Ascending aorta (tissue), 2 donors: ENCODE results near the gene BARHL2. TPM values are rescaled to one million over a fixed set of nuclear protein-coding genes. Genes with fewer than 3 reads are reported as not detected.

Experiments used
- DNase-seq, 2 donors: peaks; one replicate each; pipeline ENCODE4 v3.0.0-alpha.2; 2019; ENCODE audit warnings: low spot score in 2 of 2
- H3K27ac ChIP-seq, 2 donors: fragments of 200-600 bp; sonication (generic); one replicate each; pipeline ENCODE4 v1.5.1; 2016 to 2017; ENCODE audit warnings: mild to moderate bottlenecking in 1 of 2
- H3K27me3 ChIP-seq: fragments of 200-600 bp; sonication (generic); one replicate; pipeline ENCODE4 v1.5.1; 2017
- H3K36me3 ChIP-seq, 2 donors: fragments of 200-600 bp; sonication (generic); one replicate each; pipeline ENCODE4 v1.5.1; 2016
- H3K4me1 ChIP-seq, 2 donors: fragments of 200-600 bp; sonication (generic); one replicate each; pipeline ENCODE4 v1.5.1; 2016 to 2017; ENCODE audit warnings: mild to moderate bottlenecking in 1 of 2
- H3K4me3 ChIP-seq, 2 donors: fragments of 200-600 bp; sonication (generic); one replicate each; pipeline ENCODE4 v1.5.1; 2016 to 2017; ENCODE audit warnings: mild to moderate bottlenecking in 1 of 2
- H3K9me3 ChIP-seq, 2 donors: fragments of 200-600 bp; sonication (generic); one replicate each; pipeline ENCODE4 v1.5.1; 2016
- CTCF ChIP-seq, 3 experiments: fragments of 200-600 bp in 2 of 3; fragments of 450-650 bp in 1 of 3; sonication (generic) in 2 of 3; IDR thresholded peaks; one replicate each; pipeline ENCODE4 v1.5.1; 2016 to 2019; ENCODE audit warnings: antibody characterized with exemption in 3 of 3, mild to moderate bottlenecking in 1 of 3, moderate library complexity in 1 of 3
- intact Hi-C: fragments of 100-400 bp; cut with DNase I; formaldehyde crosslinking; loops from one replicate; pipeline ENCODE4 v1.15.1; 2023
- total RNA-seq: library from RNA; depleted of rRNA; stranded (reverse); fragments of >200 nt; gene quantifications from one replicate; pipeline ENCODE4 v1.1.0, GENCODE V29; 2016

The BARHL2 gene
- total RNA-seq, 1 donor from 2014 or later = not detected

GRCh38 chr1:90707363-90707710, 9.8 kb downstream of the BARHL2 start:
- H3K4me3 ChIP-seq = peak overlapping the region; percentile 41 to 48
- H3K27me3 ChIP-seq = peaks cover 31% of the 10 kb centered on the region
- H3K36me3 ChIP-seq = no peaks in the 10 kb centered on the region
- H3K4me1 ChIP-seq = peaks cover 6 to 14% of the 10 kb centered on the region in 2 donors
- no peak for TF ChIP-seq CTCF (IDR thresholded peaks at IDR 0.05)
- no peak for DNase-seq
- H3K27ac ChIP-seq = no peak overlapping the region
- intact Hi-C loops = no loop called here
- H3K9me3 ChIP-seq = no peaks in the 10 kb centered on the region

- H3K27ac ChIP-seq = no peak overlapping the region
- no peaks in the 10 kb centered on the region for H3K36me3 ChIP-seq
- peak overlapping the region; percentile 41 to 48 for H3K4me3 ChIP-seq
- no peak for TF ChIP-seq CTCF (IDR thresholded peaks at IDR 0.05)
- H3K27me3 ChIP-seq = peaks cover 26% of the 10 kb centered on the region
- no peak for DNase-seq
- H3K4me1 ChIP-seq = peaks cover 6 to 14% of the 10 kb centered on the region in 2 donors
- H3K9me3 ChIP-seq = no peaks in the 10 kb centered on the region
- intact Hi-C loops = no loop called here
Observed at GRCh38 chr1:90706437-90707362, 10.4 kb downstream of the BARHL2 start.

GRCh38 chr1:90705956-90706355, 11.1 kb downstream of the BARHL2 start:
- no peak for DNase-seq
- no peaks in the 10 kb centered on the region for H3K9me3 ChIP-seq
- no peak overlapping the region for H3K4me3 ChIP-seq
- peaks cover 22% of the 10 kb centered on the region for H3K27me3 ChIP-seq
- no peaks in the 10 kb centered on the region for H3K36me3 ChIP-seq
- H3K4me1 ChIP-seq = peaks cover 6 to 13% of the 10 kb centered on the region in 2 donors
- no peak overlapping the region for H3K27ac ChIP-seq
- TF ChIP-seq CTCF (IDR thresholded peaks at IDR 0.05) = no peak
- intact Hi-C loops = no loop called here

GRCh38 chr1:90704817-90705216, 12.3 kb downstream of the BARHL2 start:
- Histone ChIP-seq H3K27ac (no peak overlapping the region), H3K9me3 (no peaks in the 10 kb centered on the region), H3K4me1 (peaks cover 6 to 11% of the 10 kb centered on the region in 2 donors), H3K36me3 (no peaks in the 10 kb centered on the region), H3K4me3 (no peak overlapping the region), H3K27me3 (peaks cover 16% of the 10 kb centered on the region)
- no peak for TF ChIP-seq CTCF (IDR thresholded peaks at IDR 0.05)
- intact Hi-C loops = no loop called here
- no peak for DNase-seq

GRCh38 chr1:90694846-90695245, 22.3 kb downstream of the BARHL2 start:
- intact Hi-C loops = loop anchor here (5.0 kb wide), 1 partner anchor 37 kb away; no protein-coding TSS in a partner anchor

More at GRCh38 chr1:90694846-90695245, 22.3 kb downstream of the BARHL2 start:
- Histone ChIP-seq H3K4me1 (no peaks in the 10 kb centered on the region), H3K36me3 (no peaks in the 10 kb centered on the region), H3K27ac (no peak overlapping the region), H3K27me3 (no peaks in the 10 kb centered on the region), H3K4me3 (no peak overlapping the region), H3K9me3 (no peaks in the 10 kb centered on the region)
- no peak for DNase-seq
- TF ChIP-seq CTCF (IDR thresholded peaks at IDR 0.05) = no peak
